Right lobe of liver (tissue), 6 donors: ENCODE measurements around the gene EIF1AY. TPM values are rescaled to one million over a fixed set of nuclear protein-coding genes. Genes with fewer than 3 reads are reported as not detected.

Experiments used
- ATAC-seq, 4 donors: fragments of 200-7000 bp; cut with Tn5 transposase; one replicate each; pipeline ENCODE4 v1.9.1; 2020; ENCODE audit warnings: mild to moderate bottlenecking in 4 of 4, moderate library complexity in 4 of 4
- DNase-seq, 3 donors: peaks; one replicate each; pipeline ENCODE4 v3.0.0-alpha.2; 2020
- H3K27ac ChIP-seq, 3 donors: fragments of 200-600 bp; one replicate each; pipeline ENCODE4 v1.8.0; 2022
- H3K27me3 ChIP-seq, 2 donors: fragments of 200-600 bp; one replicate each; pipeline ENCODE4 v1.8.0; 2022
- H3K36me3 ChIP-seq, 4 donors: fragments of 200-600 bp; sonication (generic) in 1 of 4; one replicate each; pipeline versions ENCODE4 v1.5.1 to v1.8.0; 2017 to 2022; ENCODE audit warnings: control low read depth in 1 of 4
- H3K4me1 ChIP-seq, 4 donors: fragments of 200-600 bp; sonication (generic) in 1 of 4; one replicate each; pipeline versions ENCODE4 v1.5.1 to v1.8.0; 2017 to 2022; ENCODE audit warnings: control low read depth in 1 of 4
- H3K4me3 ChIP-seq, 3 donors: fragments of 200-600 bp; one replicate each; pipeline ENCODE4 v1.8.0; 2022
- H3K9me3 ChIP-seq, 4 donors: fragments of 200-600 bp; sonication (generic) in 1 of 4; one replicate each; pipeline versions ENCODE4 v1.5.1 to v1.8.0; 2017 to 2022; ENCODE audit warnings: control low read depth in 1 of 4
- POLR2A ChIP-seq: fragments of 450-650 bp; IDR thresholded peaks from one replicate; pipeline ENCODE4 v1.6.1; 2017; ENCODE audit warnings: antibody characterized with exemption, mild to moderate bottlenecking
- WGBS: methylation state at CpG from one replicate; pipeline ENCODE4 v1.1.6; 2018; ENCODE audit warnings: low coverage, low lambda C conversion rate; ENCODE audit not compliant: insufficient coverage; ENCODE audit errors: missing lambda C conversion rate; 5-methylcytosine and 5-hydroxymethylcytosine counted together
- intact Hi-C, 2 donors: fragments of 100-400 bp; cut with DNase I; formaldehyde crosslinking; loops; one replicate each; pipeline versions ENCODE4 v1.11.2 to v1.14.1; 2022
- small RNA-seq, 2 experiments: library from RNA; depleted of rRNA; stranded (forward); fragments of <200 nt; gene quantifications; one replicate each; pipeline ENCODE3, GENCODE V24; 2016
- total RNA-seq, 6 experiments: library from RNA; depleted of rRNA in 2 of 6; stranded (reverse); fragments of >200 nt in 2 of 6; fragmentation: NEBNext Ultra II Directional in 3 of 6; extraction: Animal tissue kit (Norgen Biotek cat#: 25700) in 3 of 6; gene quantifications; one replicate each; pipeline versions ENCODE4 v1.1.0 to v1.2.4, GENCODE V29; 2016 to 2023
- TF ChIP-seq, protein P1 (sequence below), 4 donors: fragments of 200-600 bp in 3 of 4; fragments of 450-650 bp in 1 of 4; IDR thresholded peaks; one replicate each; pipeline versions ENCODE4 v1.5.1 to v1.8.0; 2016 to 2022; ENCODE audit warnings: antibody characterized with exemption in 4 of 4, mild to moderate bottlenecking in 2 of 4
- donor health status: DM: no; HTN: yes; CAD: no.
- donor health status: DM: no; HTN: no; CAD: no.
- donor health status: DM: no; HTN: no; CAD: no.
- donor health status: DM: no; HTN: yes; CAD: no.
- donor health status: DM: no; HTN: yes; CAD: no.

Gene EIF1AY
- total RNA-seq, 6 experiments from 2014 or later = 14.8 TPM; not detected in 5

DNA sequence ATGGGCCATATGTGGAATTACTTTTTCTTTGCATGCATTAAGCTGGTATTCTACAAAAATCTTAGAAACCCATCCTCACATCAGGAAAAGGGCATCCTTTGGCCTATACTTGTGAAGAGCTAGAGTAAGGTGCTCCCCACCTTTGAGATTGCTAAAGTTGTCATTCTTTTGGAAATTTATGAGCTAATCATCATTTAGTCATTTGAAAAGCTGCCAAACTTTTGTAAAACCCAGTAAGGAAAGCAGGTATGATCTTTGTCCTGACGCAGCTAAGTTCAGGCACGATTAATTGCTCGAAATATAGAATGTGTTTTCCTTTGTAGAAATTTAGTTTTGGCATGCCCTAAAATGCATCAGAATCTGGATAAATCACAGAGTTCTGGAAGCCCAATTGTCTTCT lies 2.6 kb downstream of the EIF1AY start:
- DNase-seq = no peak
- intact Hi-C loops = no loop called here
- H3K36me3 ChIP-seq = no peaks in the 10 kb centered on the region
- no CpG with 5 or more reads among the region's 3 CpGs for WGBS
- no peak for TF ChIP-seq POLR2A
- TF ChIP-seq, protein P1, sequence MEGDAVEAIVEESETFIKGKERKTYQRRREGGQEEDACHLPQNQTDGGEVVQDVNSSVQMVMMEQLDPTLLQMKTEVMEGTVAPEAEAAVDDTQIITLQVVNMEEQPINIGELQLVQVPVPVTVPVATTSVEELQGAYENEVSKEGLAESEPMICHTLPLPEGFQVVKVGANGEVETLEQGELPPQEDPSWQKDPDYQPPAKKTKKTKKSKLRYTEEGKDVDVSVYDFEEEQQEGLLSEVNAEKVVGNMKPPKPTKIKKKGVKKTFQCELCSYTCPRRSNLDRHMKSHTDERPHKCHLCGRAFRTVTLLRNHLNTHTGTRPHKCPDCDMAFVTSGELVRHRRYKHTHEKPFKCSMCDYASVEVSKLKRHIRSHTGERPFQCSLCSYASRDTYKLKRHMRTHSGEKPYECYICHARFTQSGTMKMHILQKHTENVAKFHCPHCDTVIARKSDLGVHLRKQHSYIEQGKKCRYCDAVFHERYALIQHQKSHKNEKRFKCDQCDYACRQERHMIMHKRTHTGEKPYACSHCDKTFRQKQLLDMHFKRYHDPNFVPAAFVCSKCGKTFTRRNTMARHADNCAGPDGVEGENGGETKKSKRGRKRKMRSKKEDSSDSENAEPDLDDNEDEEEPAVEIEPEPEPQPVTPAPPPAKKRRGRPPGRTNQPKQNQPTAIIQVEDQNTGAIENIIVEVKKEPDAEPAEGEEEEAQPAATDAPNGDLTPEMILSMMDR (IDR thresholded peaks at IDR 0.05) = no peak
- no peaks in the 10 kb centered on the region for H3K9me3 ChIP-seq
- no peaks in the 10 kb centered on the region for H3K4me1 ChIP-seq
- ATAC-seq = no peak
- no peak overlapping the region for H3K27ac ChIP-seq
- H3K27me3 ChIP-seq = no peaks in the 10 kb centered on the region
- H3K4me3 ChIP-seq = no peak overlapping the region

DNA sequence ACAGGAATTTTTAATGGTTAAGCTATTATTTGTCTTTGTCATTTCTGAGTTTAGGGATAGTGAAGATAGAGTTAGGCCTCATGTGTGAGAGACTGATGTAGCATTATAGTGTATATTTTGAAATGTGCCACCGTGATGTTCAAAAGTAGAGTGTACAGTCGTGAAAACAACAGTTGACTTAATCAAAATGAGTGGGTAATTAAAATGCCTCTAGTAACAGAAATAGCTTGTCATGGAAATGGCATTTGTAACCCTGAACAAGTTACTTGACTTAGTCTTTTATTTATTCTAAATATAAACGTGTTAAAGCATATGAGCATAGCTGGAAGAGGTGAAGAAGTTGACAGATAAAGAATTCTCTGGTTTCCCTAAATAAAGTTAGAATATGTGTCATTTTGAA lies 6.1 kb downstream of the EIF1AY start:
- no CpG with 5 or more reads among the region's 3 CpGs for WGBS
- DNase-seq (no peak), ATAC-seq (no peak)
- no peaks in the 10 kb centered on the region for H3K27me3 ChIP-seq
- no peaks in the 10 kb centered on the region for H3K4me1 ChIP-seq
- H3K9me3 ChIP-seq = no peaks in the 10 kb centered on the region
- no peak overlapping the region for H3K4me3 ChIP-seq
- TF ChIP-seq, protein P1 (IDR thresholded peaks at IDR 0.05) = no peak
- TF ChIP-seq POLR2A = no peak
- intact Hi-C loops = no loop called here
- H3K36me3 ChIP-seq = no peaks in the 10 kb centered on the region
- H3K27ac ChIP-seq = no peak overlapping the region

DNA sequence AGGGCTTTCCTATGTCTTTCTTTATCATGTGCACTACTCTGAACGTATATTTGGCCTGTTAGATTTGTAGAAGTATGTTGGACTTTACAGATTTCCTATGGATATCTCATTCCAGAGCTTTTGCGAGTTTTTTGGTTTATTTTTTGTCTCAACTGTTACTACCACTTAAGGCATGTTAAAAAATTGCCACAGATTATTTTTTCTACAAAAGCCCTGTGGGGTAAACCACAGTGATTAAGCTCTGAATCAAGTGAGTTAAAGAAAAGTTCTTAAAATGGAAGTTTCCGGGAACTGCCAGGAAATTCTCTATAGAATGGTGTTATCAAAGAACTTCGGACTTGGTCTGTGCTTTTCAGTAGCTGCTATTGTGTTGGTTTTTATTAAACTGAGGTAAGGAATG lies 10.6 kb downstream of the EIF1AY start:
- no CpG with 5 or more reads among the region's 4 CpGs for WGBS
- Histone ChIP-seq H3K9me3 (no peaks in the 10 kb centered on the region), H3K27ac (no peak overlapping the region), H3K4me3 (no peak overlapping the region), H3K4me1 (no peaks in the 10 kb centered on the region), H3K27me3 (no peaks in the 10 kb centered on the region), H3K36me3 (no peaks in the 10 kb centered on the region)
- TF ChIP-seq, protein P1 (IDR thresholded peaks at IDR 0.05) = no peak
- TF ChIP-seq POLR2A = no peak
- intact Hi-C loops = no loop called here
- ATAC-seq (no peak), DNase-seq (no peak)

Small RNA genes lying within 50 kb of the gene (small RNA-seq; reads per million reads assigned to genes)
- 0 reads per million in 2 experiments for gene KDM5DP1

Other genes starting within 250 kb of the EIF1AY start
- not detected for gene RPS4Y2, start 180.3 kb downstream of the EIF1AY start, total RNA-seq